ENCODE data around the gene GARS1.

GARS1 gene

GRCh38 chr7:30663414-30663813 lies 68.7 kb downstream of the GARS1 start:
- no peak for TF ChIP-seq YY1 (IDR thresholded peaks at IDR 0.05; ENCODE audit: low read depth)
- TF ChIP-seq ZBTB7A (IDR thresholded peaks at IDR 0.05; ENCODE audit: low read depth): no peak
- no peak for TF ChIP-seq CREB1 (IDR thresholded peaks at IDR 0.05; ENCODE audit: low read depth)
- TF ChIP-seq TCF12 (IDR thresholded peaks at IDR 0.05; ENCODE audit: low read depth): no peak
- TF ChIP-seq TEAD4 (IDR thresholded peaks at IDR 0.05): no peak
- TF ChIP-seq EP300 (IDR thresholded peaks at IDR 0.05; ENCODE audit: borderline replicate concordance): no peak
- no peak for TF ChIP-seq NFIC (IDR thresholded peaks at IDR 0.05)
- TF ChIP-seq RAD21 (IDR thresholded peaks at IDR 0.05; ENCODE audit: low read depth): no peak
- TF ChIP-seq, protein P1, sequence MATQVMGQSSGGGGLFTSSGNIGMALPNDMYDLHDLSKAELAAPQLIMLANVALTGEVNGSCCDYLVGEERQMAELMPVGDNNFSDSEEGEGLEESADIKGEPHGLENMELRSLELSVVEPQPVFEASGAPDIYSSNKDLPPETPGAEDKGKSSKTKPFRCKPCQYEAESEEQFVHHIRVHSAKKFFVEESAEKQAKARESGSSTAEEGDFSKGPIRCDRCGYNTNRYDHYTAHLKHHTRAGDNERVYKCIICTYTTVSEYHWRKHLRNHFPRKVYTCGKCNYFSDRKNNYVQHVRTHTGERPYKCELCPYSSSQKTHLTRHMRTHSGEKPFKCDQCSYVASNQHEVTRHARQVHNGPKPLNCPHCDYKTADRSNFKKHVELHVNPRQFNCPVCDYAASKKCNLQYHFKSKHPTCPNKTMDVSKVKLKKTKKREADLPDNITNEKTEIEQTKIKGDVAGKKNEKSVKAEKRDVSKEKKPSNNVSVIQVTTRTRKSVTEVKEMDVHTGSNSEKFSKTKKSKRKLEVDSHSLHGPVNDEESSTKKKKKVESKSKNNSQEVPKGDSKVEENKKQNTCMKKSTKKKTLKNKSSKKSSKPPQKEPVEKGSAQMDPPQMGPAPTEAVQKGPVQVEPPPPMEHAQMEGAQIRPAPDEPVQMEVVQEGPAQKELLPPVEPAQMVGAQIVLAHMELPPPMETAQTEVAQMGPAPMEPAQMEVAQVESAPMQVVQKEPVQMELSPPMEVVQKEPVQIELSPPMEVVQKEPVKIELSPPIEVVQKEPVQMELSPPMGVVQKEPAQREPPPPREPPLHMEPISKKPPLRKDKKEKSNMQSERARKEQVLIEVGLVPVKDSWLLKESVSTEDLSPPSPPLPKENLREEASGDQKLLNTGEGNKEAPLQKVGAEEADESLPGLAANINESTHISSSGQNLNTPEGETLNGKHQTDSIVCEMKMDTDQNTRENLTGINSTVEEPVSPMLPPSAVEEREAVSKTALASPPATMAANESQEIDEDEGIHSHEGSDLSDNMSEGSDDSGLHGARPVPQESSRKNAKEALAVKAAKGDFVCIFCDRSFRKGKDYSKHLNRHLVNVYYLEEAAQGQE (IDR thresholded peaks at IDR 0.05; ENCODE audit: low read depth): no peak
- no peak for TF ChIP-seq CEBPB (IDR thresholded peaks at IDR 0.05)
- no peak for TF ChIP-seq TAF1 (IDR thresholded peaks at IDR 0.05; ENCODE audit: low read depth)
- TF ChIP-seq, protein P2, sequence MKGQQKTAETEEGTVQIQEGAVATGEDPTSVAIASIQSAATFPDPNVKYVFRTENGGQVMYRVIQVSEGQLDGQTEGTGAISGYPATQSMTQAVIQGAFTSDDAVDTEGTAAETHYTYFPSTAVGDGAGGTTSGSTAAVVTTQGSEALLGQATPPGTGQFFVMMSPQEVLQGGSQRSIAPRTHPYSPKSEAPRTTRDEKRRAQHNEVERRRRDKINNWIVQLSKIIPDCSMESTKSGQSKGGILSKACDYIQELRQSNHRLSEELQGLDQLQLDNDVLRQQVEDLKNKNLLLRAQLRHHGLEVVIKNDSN (IDR thresholded peaks at IDR 0.05): no peak
- no peak for TF ChIP-seq FOXM1 (IDR thresholded peaks at IDR 0.05; ENCODE audit: borderline replicate concordance, low read depth)
- no peak for TF ChIP-seq EGR1 (IDR thresholded peaks at IDR 0.05)
- TF ChIP-seq MAX (IDR thresholded peaks at IDR 0.05): no peak

GRCh38 chr7:30664184-30664885 lies 69.7 kb downstream of the GARS1 start:
- TF ChIP-seq, protein P1 (IDR thresholded peaks at IDR 0.05; ENCODE audit: low read depth): no peak
- TF ChIP-seq MAX (IDR thresholded peaks at IDR 0.05) (no peak), EP300 (IDR thresholded peaks at IDR 0.05; ENCODE audit: borderline replicate concordance) (no peak), TEAD4 (IDR thresholded peaks at IDR 0.05) (no peak), NFIC (IDR thresholded peaks at IDR 0.05) (no peak), EGR1 (IDR thresholded peaks at IDR 0.05) (no peak), YY1 (IDR thresholded peaks at IDR 0.05; ENCODE audit: low read depth) (no peak), FOXM1 (IDR thresholded peaks at IDR 0.05; ENCODE audit: borderline replicate concordance, low read depth) (no peak), CREB1 (IDR thresholded peaks at IDR 0.05; ENCODE audit: low read depth) (no peak), TCF12 (IDR thresholded peaks at IDR 0.05; ENCODE audit: low read depth) (no peak), CEBPB (IDR thresholded peaks at IDR 0.05) (no peak)
- TF ChIP-seq, protein P2 (IDR thresholded peaks at IDR 0.05): no peak

- TF ChIP-seq MAX (IDR thresholded peaks at IDR 0.05) (no peak), TEAD4 (IDR thresholded peaks at IDR 0.05) (no peak), CREB1 (IDR thresholded peaks at IDR 0.05; ENCODE audit: low read depth) (no peak)
These were observed 70.4 kb downstream of the GARS1 start for GRCh38 chr7:30665043-30665442.

- TF ChIP-seq, protein P1 (IDR thresholded peaks at IDR 0.05; ENCODE audit: low read depth): no peak
- TF ChIP-seq TAF1 (IDR thresholded peaks at IDR 0.05; ENCODE audit: low read depth) (no peak), NFIC (IDR thresholded peaks at IDR 0.05) (no peak), CEBPB (IDR thresholded peaks at IDR 0.05) (no peak), TCF12 (IDR thresholded peaks at IDR 0.05; ENCODE audit: low read depth) (no peak), EGR1 (IDR thresholded peaks at IDR 0.05) (no peak), RAD21 (IDR thresholded peaks at IDR 0.05; ENCODE audit: low read depth) (no peak), FOXM1 (IDR thresholded peaks at IDR 0.05; ENCODE audit: borderline replicate concordance, low read depth) (no peak), CREB1 (IDR thresholded peaks at IDR 0.05; ENCODE audit: low read depth) (no peak), MAX (IDR thresholded peaks at IDR 0.05) (no peak), TEAD4 (IDR thresholded peaks at IDR 0.05) (no peak), EP300 (IDR thresholded peaks at IDR 0.05; ENCODE audit: borderline replicate concordance) (no peak), YY1 (IDR thresholded peaks at IDR 0.05; ENCODE audit: low read depth) (no peak), ZBTB7A (IDR thresholded peaks at IDR 0.05; ENCODE audit: low read depth) (no peak)
- TF ChIP-seq, protein P2 (IDR thresholded peaks at IDR 0.05): no peak
These were observed 70.8 kb downstream of the GARS1 start for GRCh38 chr7:30665449-30665848.
